Common myeloid progenitor, CD34-positive (primary cell): Measurements from ENCODE around the gene NHERF2.
"Not testable (repeated sequence)": the region's sequence is repeated elsewhere in the genome, so short reads cannot be mapped to it uniquely, and the experiment has no call there.

ENCODE experiments used
- CTCF ChIA-PET: fragments of 350-600 bp; sonication (Branson Sonifier 250); formaldehyde crosslinking; loops from one replicate; lab custom pipeline; 2021; ENCODE audit warnings: antibody characterized with exemption; lab: Charles Lee
- POLR2A ChIA-PET: fragments of 350-600 bp; sonication (Branson Sonifier 250); formaldehyde crosslinking; loops from one replicate; lab custom pipeline; 2021; ENCODE audit warnings: antibody characterized with exemption; lab: Charles Lee
- DNase-seq, 3 donors: peaks; one replicate each; pipeline versions ENCODE4 v3.0.0 to v3.0.0-alpha.2; 2013
- H3K27ac ChIP-seq, 2 experiments: 1 replicate in 1 of 2; 2 replicates in 1 of 2; pipeline ENCODE4 v1.7.0; 2013; ENCODE audit warnings: inconsistent platforms in 2 of 2, low read length in 2 of 2, mild to moderate bottlenecking in 2 of 2, low read depth in 1 of 2, moderate library complexity in 1 of 2; ENCODE audit not compliant: severe bottlenecking in 2 of 2, insufficient read depth in 1 of 2, poor library complexity in 1 of 2
- H3K27me3 ChIP-seq, 5 experiments: replicated peaks in 2 of 5; 1 replicate in 3 of 5; 2 replicates in 2 of 5; pipeline versions ENCODE4 v1.6.1 to v1.7.0; 2013; ENCODE audit warnings: low read length in 4 of 5, mild to moderate bottlenecking in 2 of 5, moderate library complexity in 2 of 5, inconsistent platforms in 1 of 5; ENCODE audit not compliant: insufficient read depth in 5 of 5, control insufficient read depth in 4 of 5
- H3K36me3 ChIP-seq, 4 experiments: 1 replicate in 2 of 4; 2 replicates in 2 of 4; pipeline versions ENCODE4 v1.6.1 to v1.7.0; 2013; ENCODE audit warnings: low read length in 3 of 4, control low read depth in 1 of 4, mild to moderate bottlenecking in 1 of 4; ENCODE audit not compliant: control insufficient read depth in 4 of 4, insufficient read depth in 4 of 4
- H3K4me1 ChIP-seq, 4 experiments: 1 replicate in 3 of 4; 2 replicates in 1 of 4; pipeline versions ENCODE4 v1.6.1 to v1.7.1; 2013; ENCODE audit warnings: low read length in 3 of 4, mild to moderate bottlenecking in 3 of 4, control low read depth in 1 of 4, inconsistent platforms in 1 of 4, moderate library complexity in 1 of 4; ENCODE audit not compliant: control insufficient read depth in 4 of 4, insufficient read depth in 4 of 4; ENCODE audit errors: control extremely low read depth in 1 of 4
- H3K4me3 ChIP-seq, 7 experiments: 1 replicate in 4 of 7; 2 replicates in 3 of 7; pipeline versions ENCODE4 v1.5.1 to v1.7.0; 2013; ENCODE audit warnings: mild to moderate bottlenecking in 7 of 7, low read length in 6 of 7, moderate library complexity in 6 of 7, inconsistent platforms in 2 of 7, low read depth in 2 of 7, control low read depth in 1 of 7; ENCODE audit not compliant: insufficient read depth in 4 of 7, control insufficient read depth in 1 of 7; ENCODE audit errors: extremely low read depth in 1 of 7
- H3K9me3 ChIP-seq, 5 experiments: 1 replicate in 4 of 5; 2 replicates in 1 of 5; pipeline versions ENCODE4 v1.6.1 to v1.7.1; 2013; ENCODE audit warnings: low read length in 4 of 5, mild to moderate bottlenecking in 2 of 5, inconsistent platforms in 1 of 5, low read depth in 1 of 5, moderate library complexity in 1 of 5; ENCODE audit not compliant: control insufficient read depth in 4 of 5, insufficient read depth in 2 of 5; ENCODE audit errors: control extremely low read depth in 1 of 5
- WGBS: methylation state at CpG from one replicate; pipeline ENCODE4 v1.1.5; 2013; ENCODE audit not compliant: insufficient coverage; 5-methylcytosine and 5-hydroxymethylcytosine counted together

NHERF2 gene

DNA sequence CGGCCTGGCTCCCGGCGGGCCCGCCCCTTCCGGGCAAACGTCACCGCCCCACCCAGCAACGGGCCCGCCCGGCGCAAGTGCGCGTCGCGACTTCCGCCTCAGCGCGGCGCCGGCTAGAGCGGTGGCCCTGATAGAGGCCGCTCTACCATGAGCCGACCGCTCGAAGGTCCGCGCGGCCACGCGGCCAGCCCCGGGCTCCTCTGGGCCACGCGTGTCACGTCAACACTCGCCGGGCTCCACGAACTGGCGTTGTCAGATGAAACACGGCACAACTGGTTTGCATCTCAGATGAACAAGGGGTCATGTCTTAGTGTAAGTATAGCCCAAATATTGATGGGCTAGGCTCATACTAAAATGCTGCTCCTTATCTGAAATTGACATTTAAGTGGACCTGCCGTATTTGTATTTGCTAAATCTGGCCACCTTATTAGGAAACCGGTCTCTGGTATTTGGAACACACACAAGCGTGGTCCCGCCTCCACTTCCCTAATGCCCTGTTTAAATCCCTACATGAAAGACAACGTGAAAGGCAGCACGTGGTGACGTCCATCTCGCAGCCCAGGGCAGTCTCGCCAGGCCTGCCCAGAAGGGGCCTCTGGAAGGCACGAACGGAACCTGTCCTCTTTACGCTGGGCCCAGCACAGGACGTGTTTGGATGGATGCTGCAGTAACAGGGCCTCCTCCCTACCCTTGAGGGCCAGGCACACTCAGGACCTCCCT lies 16.8 kb upstream of the NHERF2 start, which contains the start of gene ZNF598:
Gene ZNF598 (minus strand): TSS at position 31 of the 720 bp plus-strand sequence.
- peaks cover 7 to 53% (median 49%) of the 10 kb centered on the region in 4 experiments for H3K4me1 ChIP-seq

GRCh38 chr16:2011726-2012125 lies 15.0 kb upstream of the NHERF2 start:
- H3K4me3 ChIP-seq, H3K27me3 ChIP-seq, DNase-seq, H3K27ac ChIP-seq, H3K9me3 ChIP-seq, POLR2A ChIA-PET: not testable (repeated sequence)
- CTCF ChIA-PET: interaction anchor here (0.9 to 2.1 kb wide), 4 partner anchors 11 to 192 kb away, joined by 4 to 6 read pairs (median 4); no protein-coding TSS in a partner anchor
- Histone ChIP-seq H3K36me3 (peaks cover 0 to 12% (median under 1%) of the 10 kb centered on the region in 4 experiments), H3K4me1 (peaks cover 7 to 35% (median 32%) of the 10 kb centered on the region in 4 experiments)
- WGBS: 50% methylated on average over 2 of the region's 9 CpGs

More for the DNA sequence above, 16.8 kb upstream of the NHERF2 start, which contains the start of gene ZNF598:
- no peaks in the 10 kb centered on the region for H3K27me3 ChIP-seq
- CTCF ChIA-PET: no interaction called here
- H3K4me3 ChIP-seq: peak within 1 kb of the TSS; percentile 47 to 91 (median 84)
- WGBS: 3% methylated on average over 52 of the region's 52 CpGs
- H3K9me3 ChIP-seq: no peaks in the 10 kb centered on the region
- H3K27ac ChIP-seq: peak within 1 kb of the TSS; percentile 72 to 91
- DNase-seq: peak; percentile 85 to 88 (median 87)
- POLR2A ChIA-PET: interaction anchor here (0.9 kb wide), 1 partner anchor 45 kb away, joined by 4 read pairs; the partner anchor contains the start of gene RPS2
- peaks cover 0 to 21% (median under 1%) of the 10 kb centered on the region in 4 experiments for H3K36me3 ChIP-seq

GRCh38 chr16:2013527-2013926 lies 13.2 kb upstream of the NHERF2 start:
- Histone ChIP-seq H3K4me1 (peaks cover 7 to 17% (median 14%) of the 10 kb centered on the region in 4 experiments), H3K36me3 (no peaks in the 10 kb centered on the region), H3K27ac (no peak overlapping the region), H3K27me3 (peaks cover 0 to 4% (median 0%) of the 10 kb centered on the region in 5 experiments), H3K9me3 (no peaks in the 10 kb centered on the region), H3K4me3 (no peak overlapping the region)
- ChIA-PET POLR2A (no interaction called here), CTCF (interaction anchor here (1.2 to 1.5 kb wide), 2 partner anchors 10 to 19 kb away, joined by 3 to 7 read pairs; no protein-coding TSS in a partner anchor)
- 98% methylated on average over 12 of the region's 15 CpGs for WGBS
- no peak for DNase-seq

- DNase-seq: no peak
- H3K4me3 ChIP-seq: no peak overlapping the region
- no peaks in the 10 kb centered on the region for H3K9me3 ChIP-seq
- WGBS: 97% methylated on average over 16 of the region's 24 CpGs
- H3K36me3 ChIP-seq: no peaks in the 10 kb centered on the region
- peaks cover 2 to 17% (median 14%) of the 10 kb centered on the region in 4 experiments for H3K4me1 ChIP-seq
- no peak overlapping the region for H3K27ac ChIP-seq
- ChIA-PET CTCF (interaction anchor here (0.9 to 1.6 kb wide), 2 partner anchors 10 to 126 kb away, joined by 3 to 5 read pairs; no protein-coding TSS in a partner anchor), POLR2A (no interaction called here)
- H3K27me3 ChIP-seq: peaks cover 0 to 20% (median 7%) of the 10 kb centered on the region in 5 experiments
These were observed 11.4 kb upstream of the NHERF2 start for GRCh38 chr16:2015117-2015946.

GRCh38 chr16:2015947-2016208 lies 10.8 kb upstream of the NHERF2 start:
- DNase-seq: no peak
- H3K27me3 ChIP-seq: peaks cover 0 to 25% (median 7%) of the 10 kb centered on the region in 5 experiments
- ChIA-PET POLR2A (no interaction called here), CTCF (interaction anchor here (0.9 to 1.3 kb wide), 4 partner anchors 9 to 132 kb away, joined by 3 to 6 read pairs (median 6); no protein-coding TSS in a partner anchor)
- 95% methylated on average over 6 of the region's 7 CpGs for WGBS
- H3K4me1 ChIP-seq: peaks cover 0 to 19% (median 15%) of the 10 kb centered on the region in 4 experiments
- H3K27ac ChIP-seq: no peak overlapping the region
- H3K4me3 ChIP-seq: no peak overlapping the region
- no peaks in the 10 kb centered on the region for H3K9me3 ChIP-seq
- no peaks in the 10 kb centered on the region for H3K36me3 ChIP-seq

DNA sequence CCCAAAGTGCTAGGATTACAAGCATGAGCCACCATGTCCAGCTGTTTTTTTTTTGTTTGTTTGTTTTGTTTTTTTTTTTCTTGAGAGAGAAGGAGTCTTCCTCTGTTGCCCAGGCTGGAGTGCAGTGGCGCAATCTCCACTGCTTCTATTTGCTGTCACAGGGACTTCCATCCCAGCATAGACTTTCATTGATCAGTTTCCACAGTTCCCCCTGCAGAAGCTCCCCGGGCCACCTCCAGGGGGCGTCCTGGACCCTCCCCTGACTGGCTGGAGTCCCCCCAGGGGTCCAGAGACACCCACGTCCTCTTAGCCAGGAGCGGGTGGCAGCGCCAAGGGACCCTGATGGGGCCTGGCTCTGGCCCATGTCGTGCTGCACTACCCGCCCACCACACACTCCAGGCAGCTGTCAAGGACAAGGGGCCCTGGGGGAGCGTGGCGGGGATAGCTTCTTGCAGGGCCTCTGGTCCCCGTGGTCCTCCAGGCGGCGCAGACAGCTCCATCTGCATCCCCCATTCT lies 10.2 kb upstream of the NHERF2 start:
- Histone ChIP-seq H3K9me3 (no peaks in the 10 kb centered on the region), H3K36me3 (no peaks in the 10 kb centered on the region), H3K27ac (no peak overlapping the region), H3K4me1 (peaks cover 0 to 19% (median 15%) of the 10 kb centered on the region in 4 experiments), H3K27me3 (peaks cover 0 to 29% (median 7%) of the 10 kb centered on the region in 5 experiments), H3K4me3 (no peak overlapping the region)
- POLR2A ChIA-PET: no interaction called here
- 41% methylated on average over 6 of the region's 13 CpGs for WGBS
- peak in 2 of 3 donors; percentile 28 to 36 for DNase-seq
- CTCF ChIA-PET: interaction anchor here (0.8 to 1.3 kb wide), 6 partner anchors 9 to 131 kb away, joined by 3 to 6 read pairs (median 4); no protein-coding TSS in a partner anchor
